HEK293T (cell line): ENCODE data around the gene AMN1.
"Not testable (repeated sequence)": the region's sequence is repeated elsewhere in the genome, so short reads cannot be mapped to it uniquely, and the experiment has no call there.

Experiments used
- CTCF ChIA-PET: fragments of 350-600 bp; formaldehyde crosslinking; extraction: SDS; loops from one replicate; lab custom pipeline; 2021; ENCODE audit warnings: antibody characterized with exemption, inconsistent platforms; lab: Yijun Ruan, JAX
- POLR2A ChIA-PET: fragments of 350-600 bp; formaldehyde crosslinking; extraction: SDS; loops from one replicate; lab custom pipeline; 2020; ENCODE audit warnings: antibody characterized with exemption, inconsistent platforms; lab: Yijun Ruan, JAX
- DNase-seq: peaks from one replicate; pipeline ENCODE4 v3.0.0; 2012; ENCODE audit warnings: mixed read lengths; ENCODE audit errors: extremely low spot score
- ARNT ChIP-seq: fragments of 450-650 bp; IDR thresholded peaks from 2 replicates; pipeline ENCODE4 v1.6.1; 2017; ENCODE audit warnings: mild to moderate bottlenecking
- BHLHE40 ChIP-seq: fragments of 450-650 bp; IDR thresholded peaks from 2 replicates; pipeline ENCODE4 v1.6.1; 2016; ENCODE audit warnings: mild to moderate bottlenecking, moderate library complexity, borderline replicate concordance
- CTBP1 ChIP-seq: fragments of 450-650 bp; IDR thresholded peaks from 2 replicates; pipeline ENCODE4 v1.6.1; 2016; ENCODE audit warnings: borderline replicate concordance
- ELF4 ChIP-seq: fragments of 450-650 bp; IDR thresholded peaks from 2 replicates; pipeline ENCODE4 v1.6.1; 2017; ENCODE audit warnings: antibody characterized with exemption
- FOXA1 ChIP-seq: fragments of 450-650 bp; IDR thresholded peaks from 2 replicates; pipeline ENCODE4 v1.6.1; 2016; ENCODE audit warnings: mild to moderate bottlenecking
- FOXK2 ChIP-seq: fragments of 450-650 bp; IDR thresholded peaks from 2 replicates; pipeline ENCODE4 v1.6.1; 2016; ENCODE audit warnings: mild to moderate bottlenecking
- FOXM1 ChIP-seq: fragments of 450-650 bp; IDR thresholded peaks from 2 replicates; pipeline ENCODE4 v1.6.1; 2017; ENCODE audit warnings: mild to moderate bottlenecking, borderline replicate concordance
- HDGF ChIP-seq: fragments of 450-650 bp; IDR thresholded peaks from 2 replicates; pipeline ENCODE4 v1.6.1; 2017; ENCODE audit warnings: antibody characterized with exemption, borderline replicate concordance
- L3MBTL2 ChIP-seq: fragments of 450-650 bp; conservative IDR thresholded peaks from 2 replicates; pipeline ENCODE4 v1.6.1; 2016; ENCODE audit warnings: mild to moderate bottlenecking
- LEF1 ChIP-seq: fragments of 450-650 bp; IDR thresholded peaks from 2 replicates; pipeline ENCODE4 v1.6.1; 2017; ENCODE audit warnings: mild to moderate bottlenecking, borderline replicate concordance
- NFRKB ChIP-seq: fragments of 450-650 bp; IDR thresholded peaks from 2 replicates; pipeline ENCODE4 v1.6.1; 2016; ENCODE audit warnings: mild to moderate bottlenecking, moderate library complexity
- PKNOX1 ChIP-seq: fragments of 450-650 bp; IDR thresholded peaks from 2 replicates; pipeline ENCODE4 v1.6.1; 2016
- SP1 ChIP-seq: fragments of 450-650 bp; IDR thresholded peaks from 2 replicates; pipeline ENCODE4 v1.6.1; 2017
- SUZ12 ChIP-seq: fragments of 450-650 bp; IDR thresholded peaks from 2 replicates; pipeline ENCODE4 v1.6.1; 2016; ENCODE audit warnings: mild to moderate bottlenecking
- TARDBP ChIP-seq: fragments of 450-650 bp; IDR thresholded peaks from 2 replicates; pipeline ENCODE4 v1.6.1; 2016
- ZNF384 ChIP-seq: fragments of 450-650 bp; IDR thresholded peaks from 2 replicates; pipeline ENCODE4 v1.6.1; 2016

AMN1 gene

GRCh38 chr12:31714406-31715271, 14.2 kb downstream of the AMN1 start:
- ChIA-PET CTCF (interaction anchor here (0.7 kb wide), 1 partner anchor 84 kb away, joined by 3 read pairs; no protein-coding TSS in a partner anchor), POLR2A (interaction anchor here (0.9 to 1.8 kb wide), 2 partner anchors 15 to 56 kb away, joined by 3 to 6 read pairs; partner anchors contain the start of gene AMN1)
- TF ChIP-seq NFRKB: no peak
- TF ChIP-seq LEF1: no peak
- TF ChIP-seq BHLHE40: no peak
- no peak for TF ChIP-seq SUZ12
- no peak for TF ChIP-seq L3MBTL2
- TF ChIP-seq FOXM1: no peak
- TF ChIP-seq CTBP1: no peak
- no peak for TF ChIP-seq ELF4
- no peak for TF ChIP-seq ARNT
- no peak for TF ChIP-seq FOXK2
- TF ChIP-seq SP1: no peak
- no peak for TF ChIP-seq FOXA1
- no peak for DNase-seq

GRCh38 chr12:31712877-31713276, 15.9 kb downstream of the AMN1 start:
- ChIA-PET POLR2A (no interaction called here), CTCF (no interaction called here)
- TF ChIP-seq PKNOX1 (no peak), TARDBP (no peak), ARNT (no peak), LEF1 (no peak), ELF4 (no peak), FOXM1 (no peak), L3MBTL2 (no peak), SP1 (no peak), BHLHE40 (no peak), NFRKB (no peak), CTBP1 (no peak), ZNF384 (no peak), FOXK2 (no peak), SUZ12 (no peak), HDGF (no peak)
- DNase-seq: no peak

GRCh38 chr12:31710021-31710818, 18.6 kb downstream of the AMN1 start:
- no peak for DNase-seq
- ChIA-PET CTCF (no interaction called here), POLR2A (interaction anchor here (1.7 kb wide), 1 partner anchor 19 kb away, joined by 6 read pairs; the partner anchor contains the start of gene AMN1)
- TF ChIP-seq NFRKB (no peak), SUZ12 (no peak), L3MBTL2 (no peak), BHLHE40 (no peak), HDGF (no peak), ZNF384 (no peak), ELF4 (no peak), PKNOX1 (no peak)

- DNase-seq, CTCF ChIA-PET, POLR2A ChIA-PET: not testable (repeated sequence)
Measured at GRCh38 chr12:31708118-31708517, 20.7 kb downstream of the AMN1 start.

- 0 out of 2 replicates have a peak, but pooled peaks have one; percentile 10 for TF ChIP-seq PKNOX1
- TF ChIP-seq ELF4: no peak
- ChIA-PET CTCF (no interaction called here), POLR2A (no interaction called here)
Measured at GRCh38 chr12:31705621-31706020, 23.2 kb downstream of the AMN1 start.

GRCh38 chr12:31702047-31702446, 26.8 kb downstream of the AMN1 start:
- CTCF ChIA-PET: no interaction called here
- no peak for TF ChIP-seq BHLHE40
- TF ChIP-seq LEF1: no peak
- no peak for TF ChIP-seq FOXM1
- no peak for TF ChIP-seq CTBP1
- TF ChIP-seq NFRKB: no peak
- TF ChIP-seq HDGF: no peak
- no peak for TF ChIP-seq SUZ12
- TF ChIP-seq PKNOX1: no peak
- no peak for TF ChIP-seq ZNF384
- no peak for TF ChIP-seq ELF4
- TF ChIP-seq SP1: no peak
- TF ChIP-seq L3MBTL2: no peak
- TF ChIP-seq FOXA1: no peak
- no peak for TF ChIP-seq ARNT
- no peak for TF ChIP-seq TARDBP
- TF ChIP-seq FOXK2: no peak
- DNase-seq: no peak
- POLR2A ChIA-PET: interaction anchor here (1.4 kb wide), 1 partner anchor 27 kb away, joined by 4 read pairs; the partner anchor contains the start of gene AMN1

More at GRCh38 chr12:31705621-31706020, 23.2 kb downstream of the AMN1 start:
- DNase-seq: no peak

GRCh38 chr12:31689921-31690320, 38.9 kb downstream of the AMN1 start:
- DNase-seq, POLR2A ChIA-PET, CTCF ChIA-PET: not testable (repeated sequence)
